GM19240 (cell line): Measurements from ENCODE around the gene ADAMTSL1.
A peak's percentile ranks its signal among the peaks of the same experiment; 100 is the strongest.

Source experiments
- DNase-seq: peaks from one replicate; pipeline ENCODE4 v3.0.0; 2011; ENCODE audit warnings: low spot score; ENCODE audit not compliant: insufficient read length

Gene ADAMTSL1, protein sequence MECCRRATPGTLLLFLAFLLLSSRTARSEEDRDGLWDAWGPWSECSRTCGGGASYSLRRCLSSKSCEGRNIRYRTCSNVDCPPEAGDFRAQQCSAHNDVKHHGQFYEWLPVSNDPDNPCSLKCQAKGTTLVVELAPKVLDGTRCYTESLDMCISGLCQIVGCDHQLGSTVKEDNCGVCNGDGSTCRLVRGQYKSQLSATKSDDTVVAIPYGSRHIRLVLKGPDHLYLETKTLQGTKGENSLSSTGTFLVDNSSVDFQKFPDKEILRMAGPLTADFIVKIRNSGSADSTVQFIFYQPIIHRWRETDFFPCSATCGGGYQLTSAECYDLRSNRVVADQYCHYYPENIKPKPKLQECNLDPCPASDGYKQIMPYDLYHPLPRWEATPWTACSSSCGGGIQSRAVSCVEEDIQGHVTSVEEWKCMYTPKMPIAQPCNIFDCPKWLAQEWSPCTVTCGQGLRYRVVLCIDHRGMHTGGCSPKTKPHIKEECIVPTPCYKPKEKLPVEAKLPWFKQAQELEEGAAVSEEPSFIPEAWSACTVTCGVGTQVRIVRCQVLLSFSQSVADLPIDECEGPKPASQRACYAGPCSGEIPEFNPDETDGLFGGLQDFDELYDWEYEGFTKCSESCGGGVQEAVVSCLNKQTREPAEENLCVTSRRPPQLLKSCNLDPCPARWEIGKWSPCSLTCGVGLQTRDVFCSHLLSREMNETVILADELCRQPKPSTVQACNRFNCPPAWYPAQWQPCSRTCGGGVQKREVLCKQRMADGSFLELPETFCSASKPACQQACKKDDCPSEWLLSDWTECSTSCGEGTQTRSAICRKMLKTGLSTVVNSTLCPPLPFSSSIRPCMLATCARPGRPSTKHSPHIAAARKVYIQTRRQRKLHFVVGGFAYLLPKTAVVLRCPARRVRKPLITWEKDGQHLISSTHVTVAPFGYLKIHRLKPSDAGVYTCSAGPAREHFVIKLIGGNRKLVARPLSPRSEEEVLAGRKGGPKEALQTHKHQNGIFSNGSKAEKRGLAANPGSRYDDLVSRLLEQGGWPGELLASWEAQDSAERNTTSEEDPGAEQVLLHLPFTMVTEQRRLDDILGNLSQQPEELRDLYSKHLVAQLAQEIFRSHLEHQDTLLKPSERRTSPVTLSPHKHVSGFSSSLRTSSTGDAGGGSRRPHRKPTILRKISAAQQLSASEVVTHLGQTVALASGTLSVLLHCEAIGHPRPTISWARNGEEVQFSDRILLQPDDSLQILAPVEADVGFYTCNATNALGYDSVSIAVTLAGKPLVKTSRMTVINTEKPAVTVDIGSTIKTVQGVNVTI (N-terminal part only)

DNA sequence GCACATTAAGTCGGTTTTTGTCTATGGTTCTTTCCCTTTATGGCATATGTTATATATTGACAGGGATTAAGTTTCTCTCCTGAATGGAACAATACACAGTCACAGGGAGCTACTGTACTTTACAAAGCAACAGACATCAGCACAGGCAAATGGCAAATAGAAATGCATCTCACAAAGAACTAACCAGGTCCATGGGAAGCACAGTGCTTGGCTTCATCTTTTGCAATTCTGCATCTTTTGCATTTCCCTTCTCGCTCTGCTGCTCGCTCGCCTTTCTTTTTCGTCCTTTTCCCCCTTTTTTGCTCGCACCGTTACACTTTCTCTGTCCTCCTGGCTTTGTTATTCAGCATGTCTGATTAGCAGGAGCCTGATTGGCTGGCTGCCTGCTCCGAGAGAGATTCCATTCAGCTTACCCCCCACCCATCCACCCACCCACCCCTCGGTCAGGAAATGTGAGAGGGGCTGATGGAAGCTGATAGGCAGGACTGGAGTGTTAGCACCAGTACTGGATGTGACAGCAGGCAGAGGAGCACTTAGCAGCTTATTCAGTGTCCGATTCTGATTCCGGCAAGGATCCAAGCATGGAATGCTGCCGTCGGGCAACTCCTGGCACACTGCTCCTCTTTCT is at the start of gene ADAMTSL1:
Gene ADAMTSL1 (plus strand): TSS at position 502 of the 628 bp plus-strand sequence. CDS start 80 bp downstream, at position 582.
- DNase-seq = no peak

DNA sequence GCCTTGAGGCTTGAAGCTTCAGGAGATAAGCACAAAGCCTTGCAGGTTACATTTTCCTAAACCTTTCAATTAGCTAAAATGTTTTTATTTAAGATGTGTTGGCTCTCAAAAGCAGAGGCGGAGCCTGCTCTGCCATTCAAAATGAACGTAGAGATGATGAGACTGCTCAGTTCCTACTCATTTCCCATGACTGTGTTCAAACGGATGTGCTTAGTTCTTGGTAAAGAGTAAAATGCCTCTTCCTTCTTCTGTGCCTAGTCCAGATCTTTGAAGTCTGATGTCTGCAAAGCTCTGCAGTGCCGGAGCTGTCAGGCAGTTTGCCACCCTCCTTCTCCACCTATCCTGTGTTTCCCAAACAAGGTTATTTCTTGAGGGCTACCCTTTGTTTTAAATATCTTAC is 46.3 kb upstream of the ADAMTSL1 start:
- no peak for DNase-seq

DNA sequence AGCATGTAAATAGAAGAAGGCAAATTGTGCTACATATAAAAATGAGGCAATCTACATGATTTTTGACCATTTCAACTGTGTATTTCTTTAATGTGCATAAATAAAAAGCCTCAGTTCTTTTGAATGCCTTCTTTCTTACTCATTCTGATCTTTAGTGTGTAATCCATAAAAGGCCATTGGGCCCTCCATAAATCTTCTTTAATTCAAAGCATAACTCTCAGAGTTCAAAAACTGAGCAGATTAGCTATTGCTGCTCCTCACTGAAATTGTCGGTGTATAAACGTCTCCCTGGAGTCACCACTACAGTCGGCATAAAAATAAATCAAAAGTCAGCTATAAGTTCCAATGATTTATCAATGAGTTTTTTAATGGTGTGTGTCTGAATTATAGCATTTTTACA is 45.3 kb upstream of the ADAMTSL1 start:
- DNase-seq = no peak

DNA sequence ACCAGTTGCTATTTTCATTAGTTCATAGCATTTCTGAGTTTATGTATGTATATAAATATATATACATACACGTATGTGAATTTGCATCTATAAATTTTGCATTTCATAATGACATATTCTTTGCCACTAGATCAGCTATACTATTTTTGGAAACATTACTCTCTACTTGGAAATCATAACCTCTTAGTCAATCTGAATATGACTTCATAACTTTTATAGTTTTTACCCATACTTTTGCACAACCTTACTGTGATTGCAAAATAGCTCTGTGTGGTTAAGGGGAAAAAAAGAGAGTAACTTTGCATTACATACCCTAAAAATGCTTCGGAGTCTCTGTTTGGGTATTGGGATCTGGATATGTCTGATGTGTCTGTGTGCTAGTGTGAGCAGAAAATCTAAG is 44.9 kb upstream of the ADAMTSL1 start:
- no peak for DNase-seq

DNA sequence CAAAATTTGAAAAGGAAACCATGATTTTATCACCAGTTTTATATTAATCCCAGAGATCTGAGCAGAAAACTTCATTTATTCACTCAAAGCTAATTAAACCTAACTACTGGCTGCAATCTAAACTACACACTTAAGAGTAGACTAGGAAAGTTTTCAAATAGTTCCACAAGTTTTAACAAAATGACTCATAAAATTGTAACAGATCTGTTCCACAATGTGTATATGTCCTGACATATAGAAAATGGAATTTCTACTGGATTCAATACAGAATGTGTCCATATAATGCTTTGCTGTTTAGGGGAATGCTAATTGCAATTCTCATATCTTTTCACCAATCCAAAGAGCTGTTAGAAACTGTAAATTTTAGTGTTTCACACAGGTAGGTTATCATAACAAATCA is 40.3 kb upstream of the ADAMTSL1 start:
- DNase-seq = no peak

DNA sequence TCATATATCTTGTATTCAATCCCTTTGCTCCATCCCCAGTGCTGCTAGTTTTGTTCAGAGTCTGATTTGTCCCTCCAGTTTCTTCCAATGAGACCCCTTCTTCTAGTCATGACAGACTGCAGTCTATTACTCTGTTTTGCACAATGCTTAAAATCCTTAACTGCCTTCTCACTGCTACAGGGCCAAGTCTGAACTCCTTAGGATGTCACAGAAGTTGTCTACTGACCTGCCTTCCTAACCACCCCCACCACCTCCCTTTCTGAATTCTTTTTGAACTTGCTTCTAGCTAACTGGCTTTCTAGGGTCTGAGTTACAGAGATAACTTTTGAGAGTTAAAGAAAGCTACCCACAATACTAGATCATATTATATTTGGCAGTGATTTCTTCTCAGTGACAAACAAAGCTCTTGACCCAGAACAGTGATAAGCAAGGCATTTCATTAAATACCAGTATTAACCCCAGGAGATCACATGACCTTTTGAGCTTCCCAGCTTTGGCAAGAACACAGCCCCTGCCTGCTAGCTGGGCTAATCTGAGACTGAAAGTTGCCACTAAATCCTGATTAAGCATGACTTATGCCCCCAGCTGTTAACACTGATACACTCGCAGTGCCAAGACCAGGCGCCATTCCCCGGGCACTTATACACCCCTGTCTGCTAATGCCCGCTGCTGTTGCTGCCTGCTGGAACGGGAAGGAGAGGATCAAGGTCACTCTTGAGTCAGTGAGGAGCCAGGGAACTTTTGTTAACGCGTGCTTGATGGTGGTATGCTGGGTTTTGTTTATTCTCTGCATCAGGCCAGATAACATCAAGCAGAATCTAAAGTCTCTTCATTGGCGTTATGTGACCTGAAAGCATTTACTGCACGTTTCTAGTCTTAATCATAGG is 36.4 kb upstream of the ADAMTSL1 start:
- no peak for DNase-seq

DNA sequence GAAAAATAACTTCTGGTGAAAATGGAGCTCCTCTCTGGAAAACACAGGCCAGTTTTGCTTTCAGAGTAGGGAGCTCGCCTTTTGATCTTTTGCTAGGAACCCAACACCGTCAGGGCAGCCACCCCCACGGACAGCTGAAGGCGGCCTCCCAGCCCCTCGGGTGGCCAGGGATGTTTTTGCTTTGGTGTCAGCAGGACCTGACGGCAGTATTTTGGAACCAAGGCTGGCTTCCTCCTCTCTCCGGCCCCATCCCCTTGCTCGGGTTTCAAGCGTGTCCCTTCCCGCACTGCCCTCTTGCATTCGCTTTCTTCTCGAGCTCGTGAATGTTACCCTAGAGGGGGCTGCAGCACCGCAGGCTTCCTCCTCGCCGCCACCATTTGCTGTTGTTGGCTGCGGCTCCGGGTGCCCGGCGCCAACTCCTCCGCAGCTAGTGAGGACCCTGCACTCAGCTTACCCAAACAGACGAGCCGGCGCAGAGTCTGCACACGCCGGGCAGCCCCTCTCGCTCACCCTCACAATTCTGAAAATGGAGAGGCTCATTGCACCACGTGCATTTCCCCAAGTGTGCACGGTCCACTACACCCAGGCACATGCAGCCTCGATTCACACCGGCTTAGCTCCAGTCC is 35.5 kb upstream of the ADAMTSL1 start:
- DNase-seq = no peak

DNA sequence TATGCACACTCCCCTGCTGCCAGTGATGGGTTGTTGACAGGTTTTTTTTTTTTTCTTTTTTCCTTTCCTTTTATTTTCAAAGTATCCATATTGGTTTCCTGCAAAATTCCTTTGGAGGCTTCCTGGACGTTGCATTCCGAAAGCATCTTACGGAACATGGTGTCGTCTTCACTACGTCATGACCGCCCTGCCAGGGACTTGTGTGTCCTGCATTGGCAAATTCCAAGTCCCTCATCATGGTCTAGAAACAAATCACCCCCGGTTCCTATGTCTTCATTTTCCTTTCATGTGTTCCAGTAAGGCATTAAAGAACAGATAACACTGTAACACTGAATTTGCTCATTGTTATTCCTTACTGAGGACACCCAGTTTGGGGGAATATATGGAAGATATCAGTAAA is 35.0 kb upstream of the ADAMTSL1 start:
- DNase-seq = no peak

DNA sequence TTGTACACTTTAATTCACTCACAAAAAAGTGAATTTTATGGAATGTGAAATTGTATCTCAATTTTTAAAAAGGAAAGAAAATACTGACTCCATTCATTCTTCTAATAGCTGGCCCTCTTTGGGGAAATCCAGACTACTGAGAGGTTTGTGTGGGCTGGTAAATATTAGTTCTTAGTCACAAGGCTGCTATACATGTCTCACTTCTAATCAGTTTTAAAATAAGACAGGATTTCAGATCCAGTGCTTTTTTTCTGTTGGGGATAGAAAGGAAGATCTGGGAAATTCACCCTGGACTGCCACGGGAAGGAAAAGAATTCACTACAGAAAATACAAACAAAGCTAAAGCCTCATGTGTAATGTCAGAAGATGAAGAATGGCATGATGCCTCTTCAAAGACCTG is 32.7 kb upstream of the ADAMTSL1 start:
- no peak for DNase-seq

DNA sequence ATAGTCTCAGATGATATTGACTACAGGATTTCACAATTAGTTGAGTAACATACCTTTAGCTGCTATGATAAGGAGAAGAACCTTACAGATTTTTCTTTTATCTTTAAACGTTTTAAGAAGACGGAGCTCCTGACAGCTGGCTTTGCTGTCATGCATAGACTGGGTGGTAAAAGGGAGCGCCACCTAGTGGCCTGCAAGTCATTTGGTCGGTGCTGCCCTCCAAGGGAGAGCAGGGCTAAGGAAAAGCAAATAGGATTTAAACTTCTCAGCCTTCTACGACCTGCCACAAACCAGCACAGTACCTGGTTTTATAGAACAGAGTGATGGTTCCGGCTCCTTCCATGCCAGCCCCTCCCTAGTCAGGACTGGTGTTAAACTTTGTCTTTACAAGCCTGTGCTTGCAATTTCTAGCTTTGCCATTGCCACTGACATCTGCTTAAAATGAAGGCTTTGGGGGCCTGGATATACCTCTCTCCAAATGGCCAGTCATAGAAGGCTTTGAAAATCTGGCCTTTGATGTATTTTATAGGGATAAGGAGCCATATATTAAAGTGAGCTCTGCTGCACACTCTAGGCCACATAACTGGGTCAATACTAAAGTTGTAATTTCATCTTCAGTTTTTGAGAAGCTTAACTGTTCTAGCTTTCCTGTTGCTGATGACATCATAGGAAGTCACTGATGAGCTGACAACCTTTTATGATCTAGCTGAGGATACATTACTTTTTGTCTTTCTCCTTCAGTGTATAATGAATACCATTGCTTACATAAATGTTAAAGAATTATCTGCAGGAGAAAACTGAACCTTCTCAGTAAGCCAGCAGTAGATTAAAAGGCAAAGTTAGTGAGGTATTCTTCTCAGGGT is 31.1 kb upstream of the ADAMTSL1 start:
- DNase-seq = peak; percentile 33

DNA sequence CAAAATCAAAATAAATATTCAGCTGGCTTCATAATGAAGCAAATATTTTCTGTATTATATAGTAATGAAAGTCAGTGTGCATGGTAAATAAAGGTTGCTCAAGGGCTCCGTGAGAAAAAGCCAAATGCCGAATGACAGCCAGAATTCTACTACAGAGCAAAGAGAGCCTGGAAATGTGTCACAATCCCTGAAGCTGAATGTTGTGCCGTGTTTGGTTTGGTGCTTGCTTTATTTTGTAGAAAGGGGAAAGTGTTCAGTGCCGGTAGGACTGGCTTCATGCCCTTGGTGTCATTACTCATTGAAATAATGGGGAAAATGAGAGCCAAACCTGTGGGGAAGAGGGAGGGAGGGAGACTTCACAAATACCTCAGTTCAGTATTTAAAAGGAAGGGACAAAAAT is 26.8 kb upstream of the ADAMTSL1 start:
- no peak for DNase-seq

DNA sequence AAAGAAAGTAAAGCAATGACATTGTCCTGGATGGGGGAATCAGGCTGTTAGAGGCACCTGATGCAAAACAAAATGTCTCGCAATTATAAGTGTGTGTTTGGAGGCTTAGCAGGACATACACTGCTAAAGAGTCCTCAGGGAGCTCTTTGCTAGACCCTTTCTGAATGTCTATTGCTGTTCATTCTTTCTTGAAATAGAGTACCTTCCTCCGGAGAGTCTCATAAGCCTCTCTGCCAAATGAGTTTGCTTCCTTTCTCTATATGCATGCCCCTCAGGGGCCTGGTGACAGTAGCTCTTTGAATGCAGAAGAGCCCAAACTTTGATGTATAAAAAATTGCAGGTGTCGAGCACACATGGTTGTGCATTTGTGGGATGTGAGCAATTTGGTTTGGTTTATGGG is 26.4 kb upstream of the ADAMTSL1 start:
- no peak for DNase-seq

DNA sequence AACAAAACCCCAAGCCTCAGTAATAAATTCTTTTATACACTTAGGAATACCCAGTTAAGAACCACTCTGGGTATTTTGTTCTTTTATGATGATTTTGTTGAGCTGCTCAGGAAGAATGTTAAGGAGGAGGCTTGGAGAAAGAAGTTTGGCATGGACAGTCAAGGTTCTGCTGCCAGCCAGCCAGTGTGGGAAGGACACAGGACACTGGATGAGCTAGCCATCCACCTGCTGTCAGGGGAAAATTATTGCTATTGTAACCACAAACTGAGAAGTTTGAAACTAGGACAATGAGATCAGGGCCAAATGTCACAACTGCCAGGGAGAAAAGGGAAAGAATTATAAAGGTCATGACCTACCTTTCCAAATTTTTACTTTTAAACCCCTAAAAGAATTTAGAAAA is 25.9 kb upstream of the ADAMTSL1 start:
- DNase-seq = no peak

DNA sequence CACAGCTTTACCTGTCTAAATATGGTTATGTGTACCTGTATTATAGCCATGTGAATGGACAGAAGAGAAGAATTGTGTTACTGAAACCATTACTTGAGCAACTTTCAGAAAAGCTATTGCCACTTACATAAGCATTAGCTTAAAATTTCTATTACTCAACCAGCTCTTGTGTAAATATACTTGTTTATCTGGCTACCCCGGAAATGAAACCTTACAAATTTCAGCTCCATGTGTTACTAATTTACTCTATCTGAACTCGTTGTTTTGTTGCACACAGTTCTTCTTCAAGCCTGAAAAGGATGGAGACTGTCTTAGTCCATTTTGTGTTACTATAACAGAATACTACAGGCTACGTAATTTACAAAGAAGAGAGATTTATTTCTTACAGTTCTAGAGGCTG is 22.5 kb upstream of the ADAMTSL1 start:
- DNase-seq = no peak

DNA sequence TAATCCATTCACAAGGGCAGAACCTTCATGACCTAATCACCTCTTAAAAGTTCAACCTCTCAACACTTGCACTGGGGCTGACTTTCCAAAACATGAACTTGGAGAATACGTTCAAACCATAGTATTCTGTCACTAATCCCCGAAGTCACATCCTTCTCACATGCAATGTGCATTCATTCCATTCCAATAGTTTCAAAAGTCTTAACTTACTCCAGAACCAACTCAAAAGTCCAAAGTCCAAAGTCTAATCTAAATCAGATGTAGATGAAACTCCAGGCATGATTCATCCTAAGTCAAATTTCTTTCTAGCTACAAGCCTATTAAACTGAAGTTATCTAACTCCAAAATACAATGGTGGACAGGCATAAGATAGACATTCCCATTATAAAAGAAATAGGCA is 21.7 kb upstream of the ADAMTSL1 start:
- no peak for DNase-seq

DNA sequence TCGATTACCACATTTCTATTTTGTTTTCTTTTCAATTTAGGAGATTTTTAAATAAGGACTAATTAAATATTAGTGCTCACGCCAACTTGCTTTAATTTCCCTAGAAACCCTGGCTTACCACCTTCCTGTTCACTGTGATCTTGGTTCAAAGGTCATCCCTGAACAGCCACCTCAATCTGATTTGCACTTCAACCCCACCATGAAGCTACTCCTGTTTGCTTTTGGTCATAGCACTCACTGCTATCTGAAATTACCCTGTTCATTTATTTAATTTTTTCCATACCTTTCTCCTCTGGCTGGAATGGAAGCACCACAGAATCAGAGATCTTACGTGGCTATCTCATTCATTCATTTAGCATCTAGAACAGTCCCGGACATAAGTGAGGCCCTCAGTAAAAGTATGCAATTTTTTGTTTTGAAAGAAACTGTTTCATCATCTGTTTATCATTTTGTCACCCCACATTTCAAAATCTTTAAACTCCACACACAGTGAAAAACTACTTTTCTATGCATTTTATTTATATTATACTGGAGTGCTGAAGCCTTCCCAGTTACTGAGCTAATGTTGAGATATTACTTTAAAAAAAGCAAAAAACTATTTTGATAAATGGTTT is 17.2 kb upstream of the ADAMTSL1 start:
- DNase-seq = no peak

DNA sequence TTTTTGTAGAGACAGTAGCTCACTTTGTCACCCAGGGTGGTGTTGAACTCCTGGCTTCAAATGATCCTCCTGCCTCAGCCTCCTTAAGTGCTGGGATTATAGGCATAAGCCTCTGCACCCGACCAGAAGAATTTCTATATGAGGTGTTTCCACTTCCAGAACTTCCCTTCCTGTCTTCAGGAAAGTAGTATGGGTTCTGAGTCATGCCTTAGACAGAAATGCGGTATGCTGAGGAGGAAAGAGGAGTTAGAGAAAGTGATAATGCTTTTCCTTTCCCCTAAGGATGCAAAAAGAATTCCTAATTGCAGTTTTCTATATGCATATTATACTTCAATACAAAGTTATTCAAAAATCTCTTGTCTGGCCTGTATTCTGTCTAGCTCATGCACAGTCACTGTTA is 16.4 kb upstream of the ADAMTSL1 start:
- DNase-seq = no peak

DNA sequence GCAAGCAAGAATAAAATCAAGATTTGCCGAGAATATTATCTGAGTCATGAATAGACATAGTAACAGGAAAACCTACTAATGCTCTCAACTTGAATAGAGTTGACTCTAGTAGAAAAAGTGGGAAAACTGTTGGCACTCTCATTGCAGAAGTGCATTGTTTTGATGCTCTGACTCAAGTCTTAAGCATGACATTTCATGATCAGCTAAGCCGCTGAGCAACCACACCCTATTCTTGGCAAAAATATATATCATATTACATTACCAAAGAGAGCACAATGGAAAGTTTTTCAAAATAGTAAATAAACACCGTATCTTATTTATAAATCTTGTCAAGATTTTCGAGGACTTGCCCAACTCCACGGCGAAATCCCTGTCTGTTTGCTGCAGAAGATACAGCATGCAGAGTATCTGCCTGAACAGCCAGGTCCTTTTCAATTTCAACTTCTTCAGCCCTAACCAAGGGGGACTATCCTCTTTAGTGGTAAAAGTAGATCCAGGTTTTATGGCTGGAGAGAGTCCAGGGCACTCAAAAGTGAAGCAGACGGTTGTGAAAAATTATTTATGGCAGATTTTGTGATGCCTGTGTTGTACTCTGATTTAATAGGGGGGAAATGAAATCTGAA is 13.9 kb upstream of the ADAMTSL1 start:
- no peak for DNase-seq
